GM12874 (cell line): ENCODE data around the gene SNX19.

Source experiments
- CTCF ChIP-seq: IDR thresholded peaks from 2 replicates; pipeline ENCODE4 v1.5.1; 2011; ENCODE audit warnings: low read depth, mild to moderate bottlenecking, control low read depth, low read length, moderate library complexity; ENCODE audit not compliant: insufficient read depth

SNX19 gene

DNA sequence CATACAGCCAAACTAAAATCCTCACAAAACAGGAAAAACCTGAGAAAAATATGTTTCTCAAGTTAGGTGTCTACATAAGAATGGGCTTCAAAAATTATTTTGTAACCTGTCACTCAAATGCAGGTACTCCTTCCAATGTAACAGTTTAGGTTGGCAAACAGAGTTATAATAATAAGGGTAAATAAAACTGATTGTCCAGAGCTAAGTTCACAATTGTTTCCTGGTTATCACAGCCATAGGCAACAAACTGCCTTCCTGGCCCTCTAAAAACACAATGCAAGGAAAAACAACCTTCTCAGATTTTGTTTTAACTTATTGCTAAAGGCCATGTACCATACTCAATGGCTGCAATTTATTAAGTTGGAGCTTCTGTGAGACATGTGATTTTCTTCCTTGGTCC is 36.4 kb downstream of the SNX19 start:
- TF ChIP-seq CTCF, result no peak

DNA sequence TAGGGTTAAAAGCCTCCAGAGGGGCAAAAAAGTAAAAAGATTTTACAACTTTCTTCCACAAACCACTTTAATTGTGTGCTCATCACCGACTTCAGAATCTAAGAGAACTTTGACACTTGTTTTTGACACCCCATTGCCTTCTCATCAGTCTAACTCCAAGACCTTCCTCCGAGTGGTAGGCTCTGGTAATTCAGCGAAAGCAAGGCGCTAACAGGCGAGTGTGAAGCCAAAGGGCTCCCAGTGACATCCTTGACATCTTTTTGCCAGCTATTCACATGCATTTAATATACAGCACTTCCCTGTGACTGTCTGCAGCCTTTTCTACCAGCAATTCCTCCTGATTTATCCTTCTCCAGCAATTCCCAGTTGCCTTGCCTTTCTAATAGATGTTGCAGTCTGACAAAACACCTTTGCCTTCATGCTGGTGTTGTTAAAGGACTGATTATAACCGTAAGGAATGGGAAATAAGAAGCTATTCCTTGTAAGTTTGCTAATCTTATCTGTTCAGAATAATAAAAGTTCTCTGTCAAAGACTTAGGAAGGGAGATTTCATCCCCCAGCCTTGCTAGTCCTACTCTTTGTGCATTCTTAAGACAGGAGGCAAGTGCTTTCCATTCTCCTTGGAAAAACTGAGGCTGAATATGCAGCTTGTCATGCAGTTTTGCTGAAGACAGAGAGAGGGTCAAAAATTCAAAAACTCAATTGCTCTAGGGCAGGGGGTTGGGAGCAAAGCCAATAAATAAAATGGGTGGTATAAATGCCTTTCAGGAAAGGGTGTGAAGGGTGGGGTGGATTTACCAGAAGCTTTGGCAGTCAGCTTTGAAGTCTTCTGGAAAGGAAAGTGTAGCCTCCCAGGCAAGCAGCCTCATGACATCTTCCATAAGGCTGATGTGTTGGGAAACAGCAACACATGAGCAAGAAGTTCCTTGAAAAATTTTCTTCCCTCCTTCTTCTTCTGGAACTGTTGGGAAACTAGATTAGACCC is 39.1 kb downstream of the SNX19 start:
- TF ChIP-seq CTCF, result no peak

DNA sequence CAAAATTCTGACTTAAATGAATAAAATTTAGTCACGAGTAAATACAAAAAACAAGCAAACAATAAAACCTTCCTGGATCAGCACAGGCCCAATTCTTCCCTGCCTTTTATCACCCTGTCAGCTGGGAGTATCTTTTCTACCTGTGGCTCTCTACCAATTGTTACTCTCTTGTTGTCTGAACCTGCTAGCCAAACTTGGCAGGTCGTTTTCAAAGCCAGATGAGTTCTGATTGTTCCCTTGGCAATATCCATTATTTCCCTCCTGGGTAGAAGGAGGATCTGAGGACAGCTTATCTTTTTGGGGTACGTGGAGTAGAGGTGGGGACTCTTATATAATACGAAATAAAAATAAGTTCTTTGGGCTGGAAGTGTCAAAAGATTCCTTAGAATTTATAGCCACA is 40.2 kb downstream of the SNX19 start:
- no peak for TF ChIP-seq CTCF

GRCh38 chr11:130874955-130875531 is 41.2 kb downstream of the SNX19 start:
- no peak for TF ChIP-seq CTCF

DNA sequence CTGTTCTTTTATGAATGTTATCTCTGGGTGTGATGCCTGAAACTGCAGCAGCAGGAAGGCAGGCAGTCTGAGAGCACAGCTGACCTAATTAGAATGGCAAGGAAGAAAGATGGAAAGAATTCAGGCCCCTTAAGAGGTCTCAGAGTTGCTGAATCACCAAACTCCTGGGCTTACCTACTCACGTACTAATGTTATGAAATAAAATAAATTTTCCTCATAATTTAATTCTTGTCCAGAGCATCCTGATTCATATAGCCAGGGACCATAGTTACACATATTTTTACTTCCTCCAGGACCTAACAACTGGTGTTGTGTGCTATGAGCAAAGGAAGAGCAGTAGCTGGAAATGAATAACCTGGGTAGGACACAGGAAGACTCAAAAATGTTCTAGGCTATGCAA is 41.9 kb downstream of the SNX19 start:
- no peak for TF ChIP-seq CTCF

DNA sequence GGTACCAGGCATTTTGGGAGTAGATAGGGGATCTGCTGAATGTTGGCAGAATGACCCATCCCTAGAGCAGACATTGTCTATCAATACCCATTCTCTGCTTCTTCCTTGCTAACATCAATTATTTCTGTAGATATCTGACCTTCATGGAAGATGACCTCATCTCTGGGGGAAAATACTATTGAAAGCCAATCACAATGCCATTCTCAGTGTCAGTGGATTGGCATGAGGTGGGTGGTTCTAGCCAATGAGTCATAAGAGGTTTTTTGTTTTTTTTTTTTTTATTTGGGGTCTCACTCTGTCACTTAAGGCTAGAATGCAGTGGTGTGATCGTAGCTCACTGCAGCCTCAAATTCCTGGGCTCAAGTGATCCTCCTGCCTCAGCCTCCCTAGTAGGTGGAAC is 42.5 kb downstream of the SNX19 start:
- TF ChIP-seq CTCF, result no peak

- no peak for TF ChIP-seq CTCF
These were observed 43.3 kb downstream of the SNX19 start for GRCh38 chr11:130872981-130873380.
